HG03103 (cell line): ENCODE measurements around the gene GFPT1.
"Not testable (repeated sequence)": the region's sequence is repeated elsewhere in the genome, so short reads cannot be mapped to it uniquely, and the experiment has no call there.

Source experiments
- ATAC-seq: cut with Tn5 transposase; IDR thresholded peaks from one replicate; pipeline ENCODE4 v1.9.1; 2021; ENCODE audit warnings: low read depth; ENCODE audit not compliant: unreplicated experiment

GFPT1 gene

GRCh38 chr2:69386789-69387734, at the start of gene GFPT1:
GFPT1 (minus strand) TSS chr2:69387227; CDS start chr2:69387071, 156 bp downstream.
- peak; percentile 78 for ATAC-seq

- peak; percentile 5 for ATAC-seq
These were observed 49.5 kb upstream of the GFPT1 start for GRCh38 chr2:69436596-69436937.

- no peak for ATAC-seq
These were observed 47.7 kb upstream of the GFPT1 start for GRCh38 chr2:69434753-69435152.

- no peak for ATAC-seq
These were observed 42.6 kb upstream of the GFPT1 start for GRCh38 chr2:69429491-69430183.

- no peak for ATAC-seq
These were observed 42.0 kb upstream of the GFPT1 start for GRCh38 chr2:69428981-69429380.

- ATAC-seq = no peak
These were observed 37.4 kb upstream of the GFPT1 start for GRCh38 chr2:69424419-69424818.

GRCh38 chr2:69422198-69422597, 35.2 kb upstream of the GFPT1 start:
- ATAC-seq = no peak

GRCh38 chr2:69419111-69419510, 32.1 kb upstream of the GFPT1 start:
- not testable (repeated sequence) for ATAC-seq

DNA sequence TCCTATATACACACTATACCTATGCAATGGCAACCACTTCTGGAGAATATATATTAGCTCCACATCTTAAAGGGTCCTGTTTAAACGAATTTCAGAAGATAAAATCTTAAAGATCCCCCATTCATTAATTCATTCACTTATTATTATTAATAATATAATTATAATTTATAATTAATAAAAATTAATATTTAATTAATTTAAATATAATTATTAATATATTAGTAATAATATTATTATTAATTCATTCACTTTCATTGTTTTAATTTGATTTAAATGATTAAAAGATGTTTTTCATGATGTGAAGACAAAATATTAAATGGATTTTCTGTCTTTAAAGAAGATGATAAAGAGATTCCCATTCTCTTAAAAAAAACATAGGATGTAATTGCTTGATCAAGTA, 29.1 kb upstream of the GFPT1 start:
- no peak for ATAC-seq

DNA sequence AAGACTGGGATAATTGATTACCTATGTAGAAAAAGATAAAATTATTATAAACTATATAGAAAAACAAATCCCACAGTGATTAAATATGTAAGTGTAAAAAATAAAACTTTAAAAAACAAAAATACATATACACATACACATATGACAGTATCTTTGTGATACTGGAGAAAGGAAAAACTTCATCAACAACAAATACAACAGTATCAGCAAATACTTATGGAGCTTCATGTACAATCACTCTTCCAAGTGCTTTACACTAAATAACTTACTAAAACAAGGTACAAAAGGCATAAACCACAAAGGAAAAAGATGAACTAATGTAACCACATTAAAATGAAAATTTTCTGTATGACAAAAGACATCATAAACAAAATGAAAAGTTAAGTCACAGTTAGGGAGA, 24.1 kb upstream of the GFPT1 start:
- no peak for ATAC-seq

DNA sequence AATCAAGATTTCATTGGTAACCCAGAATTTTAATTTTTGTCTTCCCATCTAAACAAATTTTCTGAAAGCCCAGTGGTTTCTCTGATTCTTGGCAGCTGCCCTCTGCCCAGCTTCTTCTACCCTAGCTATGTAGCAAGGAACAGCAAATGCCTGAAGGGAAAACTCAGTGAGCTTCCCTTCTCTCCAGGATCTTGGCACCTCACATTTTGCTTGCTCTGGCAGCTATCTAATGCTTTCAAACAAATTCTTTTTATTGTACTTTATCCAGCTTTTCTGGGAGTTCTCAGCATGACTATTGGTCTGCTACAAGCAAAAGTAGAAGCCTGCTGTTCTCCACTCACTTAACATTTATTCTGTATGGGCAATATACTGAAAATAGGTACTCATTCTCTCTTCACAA, 18.3 kb upstream of the GFPT1 start:
- ATAC-seq = no peak

DNA sequence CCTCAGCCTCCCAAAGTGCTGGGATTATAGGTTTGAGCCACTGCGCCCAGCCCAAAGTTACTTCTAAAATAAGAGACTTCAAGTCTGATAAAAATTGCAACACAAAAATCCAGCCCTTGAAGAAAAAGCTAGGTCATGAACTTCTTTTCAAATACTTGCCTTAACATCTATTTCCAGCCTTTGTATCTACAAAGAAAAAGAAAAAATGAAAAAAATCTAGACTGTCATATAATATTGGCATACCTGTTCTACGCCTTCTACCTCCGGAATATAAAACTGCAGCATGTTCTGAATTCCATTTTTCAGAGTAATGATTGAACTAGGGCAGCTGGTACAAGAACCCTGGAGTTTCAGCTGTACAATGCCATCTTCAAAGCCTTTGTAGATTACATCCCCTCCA, 13.1 kb upstream of the GFPT1 start:
- no peak for ATAC-seq

DNA sequence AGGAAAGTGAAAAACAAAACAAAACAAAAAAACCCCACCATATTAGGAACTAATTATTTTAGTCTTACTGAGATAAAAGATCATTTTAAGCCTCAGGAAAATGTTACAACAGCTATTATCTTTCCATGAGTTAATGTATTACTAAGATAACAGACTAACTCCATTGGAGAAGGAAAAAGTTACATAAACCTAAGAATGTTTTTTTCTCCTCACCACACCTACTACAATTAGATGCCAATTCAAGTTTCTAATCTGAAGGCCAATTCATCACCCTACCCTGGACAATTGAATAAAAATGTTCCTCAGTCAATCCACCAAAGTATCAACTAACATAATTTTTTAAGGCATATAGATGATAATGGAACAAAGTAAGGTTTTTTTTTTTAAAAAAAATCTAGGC, 10.2 kb upstream of the GFPT1 start:
- no peak for ATAC-seq

DNA sequence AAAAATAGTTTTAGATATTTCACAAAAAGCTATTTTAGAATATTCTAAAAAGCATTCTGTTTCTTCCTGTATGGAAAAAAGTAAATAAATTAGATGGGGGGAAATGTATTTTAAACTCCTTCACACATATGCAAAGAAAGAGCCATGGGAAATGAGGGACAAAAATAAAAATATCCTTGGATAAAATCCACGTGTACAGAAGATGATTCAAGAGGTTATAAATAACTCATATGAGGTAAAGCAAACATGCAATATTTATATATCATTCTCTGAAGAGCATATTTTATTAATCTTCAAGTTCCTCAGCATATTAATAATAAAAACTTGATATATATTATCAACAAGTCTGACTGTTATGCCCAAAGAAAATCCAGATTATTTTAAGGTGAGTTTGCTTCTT, 8.8 kb upstream of the GFPT1 start:
- no peak for ATAC-seq

DNA sequence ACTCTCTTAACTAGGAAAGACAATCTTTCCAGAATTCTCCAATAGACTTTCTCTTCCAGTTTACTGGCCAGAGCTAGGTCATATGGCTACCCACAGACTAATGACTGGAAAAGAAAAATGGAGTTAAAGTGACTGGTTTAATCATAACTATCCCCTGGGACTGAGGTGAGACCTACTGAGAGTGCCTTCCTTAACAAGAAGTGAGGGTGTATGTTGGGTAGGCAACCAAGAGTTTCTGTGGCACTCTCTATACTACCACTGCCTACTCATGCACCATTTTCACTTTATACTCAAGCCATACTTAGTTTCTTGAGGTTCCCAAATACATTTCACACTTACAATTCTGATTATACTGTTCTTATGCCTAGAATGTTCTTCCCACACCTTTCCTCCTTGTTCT, 6.9 kb upstream of the GFPT1 start:
- ATAC-seq = no peak

DNA sequence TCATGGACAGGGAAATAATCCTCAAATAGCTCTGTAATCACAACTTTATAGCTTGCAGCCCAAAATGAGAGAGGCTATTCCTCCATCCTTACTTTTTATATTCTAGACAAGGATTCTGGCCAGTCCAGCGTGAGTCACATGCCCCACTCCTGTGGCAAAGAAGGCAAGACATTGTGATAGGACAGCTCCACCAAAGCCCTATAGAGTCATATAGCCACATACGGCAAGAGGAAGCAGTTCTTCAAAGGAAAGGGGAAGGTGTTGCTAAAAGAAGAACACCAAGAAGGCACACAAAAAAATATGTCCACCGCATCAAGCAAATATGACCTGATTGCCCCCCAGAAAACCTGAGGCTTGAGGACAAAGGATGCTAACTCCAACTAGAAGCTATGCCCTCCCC, 3.4 kb upstream of the GFPT1 start:
- no peak for ATAC-seq

DNA sequence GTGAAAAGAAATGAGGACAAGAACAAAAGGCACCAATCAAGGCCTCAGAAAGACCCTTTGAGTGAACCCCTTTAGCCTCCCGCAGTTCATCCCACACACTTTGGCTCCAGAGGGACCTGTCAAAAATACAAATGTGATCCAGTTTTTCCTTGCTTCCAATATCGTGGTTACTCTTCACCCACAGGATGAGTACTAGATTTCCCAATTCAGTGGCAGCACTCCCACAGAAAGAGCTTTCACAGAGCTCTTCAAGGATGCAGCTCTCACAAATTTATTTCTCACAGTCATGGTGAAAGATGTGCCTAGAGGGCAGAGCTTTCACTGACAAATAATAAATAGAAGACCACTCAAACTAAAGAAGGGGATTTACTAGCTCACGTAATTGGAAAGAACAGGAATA, 3.0 kb upstream of the GFPT1 start:
- no peak for ATAC-seq

DNA sequence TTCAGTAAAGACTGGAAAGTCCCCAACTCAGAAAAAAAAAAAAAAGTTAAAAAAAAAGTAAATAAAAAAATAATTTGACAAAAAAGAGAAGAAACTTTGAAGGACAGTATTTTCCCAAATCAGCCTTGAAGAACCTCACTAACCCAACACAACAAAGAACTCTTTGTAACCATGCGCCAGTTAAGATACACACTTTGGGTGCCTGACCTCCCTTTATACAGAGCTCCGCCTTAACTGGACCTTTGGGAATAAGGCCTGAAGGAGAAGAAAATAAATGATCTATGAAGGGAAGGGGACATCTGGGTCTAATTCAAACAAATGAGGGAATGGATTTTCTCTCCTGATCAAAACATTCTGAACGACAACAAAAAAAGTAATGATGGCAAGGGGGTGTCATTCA, 2.2 kb upstream of the GFPT1 start:
- ATAC-seq = no peak

- ATAC-seq = no peak
These were observed 899 bp upstream of the GFPT1 start for GRCh38 chr2:69387770-69388481.

GRCh38 chr2:69386360-69386759, 667 bp downstream of the GFPT1 start:
- ATAC-seq = no peak

GRCh38 chr2:69385443-69386151, 1.4 kb downstream of the GFPT1 start:
- ATAC-seq = no peak
